Head of caudate nucleus (tissue), 42 donors: ENCODE results near the gene NFIX.

ENCODE experiments used
- DNase-seq, 42 donors: peaks; one replicate each; pipeline versions ENCODE4 v3.0.0 to v3.0.0-alpha.2; 2020 to 2021; ENCODE audit warnings: mixed read lengths in 7 of 42
- intact Hi-C: fragments of 100-400 bp; cut with DNase I; formaldehyde crosslinking; loops from one replicate; pipeline ENCODE4 v1.15.0; 2022

NFIX gene

DNA sequence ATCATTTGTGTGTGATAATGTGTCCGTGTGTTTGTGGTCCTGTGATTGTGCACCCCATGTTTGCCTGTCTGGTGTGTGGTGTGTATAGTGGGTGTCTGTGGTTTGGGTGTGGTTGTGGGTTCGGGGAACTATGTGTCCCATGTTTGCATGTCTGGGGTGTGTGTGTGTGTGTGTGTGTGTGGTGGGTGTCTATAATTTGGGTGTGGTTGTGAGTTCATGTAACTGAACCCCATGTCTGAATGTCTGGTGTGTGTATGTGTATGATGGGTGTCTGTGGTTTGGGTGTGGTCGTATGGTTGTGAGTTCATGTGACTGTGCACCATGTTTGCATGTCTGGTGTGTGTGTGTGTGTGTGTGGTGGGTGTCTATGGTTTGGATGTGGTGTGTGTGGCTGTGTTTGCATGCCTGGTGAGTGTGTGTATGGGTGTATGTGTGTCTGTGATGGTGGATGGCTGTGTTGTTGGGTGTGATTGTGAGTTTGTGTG lies 11.1 kb upstream of the NFIX start:
- intact Hi-C loops: loop anchor here (5.0 kb wide), 2 partner anchors 48 to 108 kb away; no protein-coding TSS in a partner anchor
- DNase-seq: peak in 1 of 42 donors; percentile 21

DNA sequence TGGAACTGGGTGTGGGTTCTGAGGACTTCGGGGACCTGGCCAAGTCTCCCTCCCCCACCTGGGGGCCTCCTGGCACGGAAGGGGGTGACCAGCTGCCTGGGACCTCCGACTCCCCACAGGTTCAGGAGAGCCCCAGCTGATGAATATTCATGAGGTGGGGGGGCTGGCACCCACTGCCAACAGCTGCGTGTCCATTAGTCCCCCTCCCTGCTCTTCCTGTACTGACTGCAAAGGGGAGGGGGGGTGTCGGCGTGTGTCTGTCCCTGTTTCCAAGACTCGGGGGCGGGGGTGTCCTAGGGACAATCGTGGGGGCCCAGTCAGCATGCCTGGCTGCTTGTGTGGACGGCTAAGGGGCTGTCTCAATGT lies 10.6 kb upstream of the NFIX start:
- intact Hi-C loops: loop anchor here (5.0 kb wide), 2 partner anchors 48 to 108 kb away; no protein-coding TSS in a partner anchor
- peak in 36 of 42 donors; percentile 31 to 84 (median 60) for DNase-seq

- DNase-seq: peak; percentile 71 to 96 (median 90)
- intact Hi-C loops: no loop called here
Observed at GRCh38 chr19:12985049-12985776, 10.1 kb upstream of the NFIX start.

- intact Hi-C loops: no loop called here
- no peak for DNase-seq
Observed at GRCh38 chr19:12986726-12987125, 8.5 kb upstream of the NFIX start.

DNA sequence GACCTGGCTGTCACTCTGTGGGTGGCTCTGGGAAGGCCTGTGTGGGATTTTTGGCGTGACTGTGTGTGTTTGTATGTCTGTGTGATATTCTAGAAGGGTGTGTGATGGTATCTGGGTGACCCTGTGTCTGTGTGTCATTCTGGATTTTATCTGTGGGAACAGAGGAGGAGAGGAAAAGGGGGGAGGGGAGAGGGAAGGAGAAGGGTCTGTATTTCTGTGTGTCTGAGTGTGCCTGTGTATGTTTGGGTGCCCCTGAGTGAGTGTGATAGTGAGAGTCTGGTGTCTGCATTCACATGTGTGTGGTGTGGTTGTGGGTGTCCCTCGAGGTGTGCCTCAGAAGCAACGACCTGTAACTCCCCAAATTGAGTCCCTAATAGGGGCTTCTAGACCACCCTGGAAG lies 8.1 kb upstream of the NFIX start:
- intact Hi-C loops: no loop called here
- no peak for DNase-seq

DNA sequence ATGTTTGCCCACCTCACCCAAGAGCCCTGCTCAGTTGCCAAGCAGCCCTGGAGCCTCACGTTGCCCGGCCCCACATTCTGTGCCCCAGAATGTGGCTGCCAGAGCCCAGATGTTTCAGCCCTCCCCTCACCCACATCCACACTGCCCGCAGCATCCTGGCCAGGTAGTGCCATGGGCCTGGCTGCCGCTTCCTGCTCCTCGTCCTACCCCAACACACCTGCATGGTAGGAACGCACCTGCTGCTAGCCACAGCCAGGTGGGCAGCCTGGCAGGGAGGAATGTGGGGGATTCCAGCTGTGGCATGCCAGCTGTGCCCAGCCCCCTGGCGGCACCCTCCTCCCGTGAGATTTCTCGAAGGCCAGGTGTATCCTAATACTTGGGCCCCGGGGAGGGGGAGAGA lies 7.5 kb upstream of the NFIX start:
- DNase-seq: no peak
- intact Hi-C loops: no loop called here

- intact Hi-C loops: no loop called here
- no peak for DNase-seq
Observed at GRCh38 chr19:12990431-12990830, 4.8 kb upstream of the NFIX start.

DNA sequence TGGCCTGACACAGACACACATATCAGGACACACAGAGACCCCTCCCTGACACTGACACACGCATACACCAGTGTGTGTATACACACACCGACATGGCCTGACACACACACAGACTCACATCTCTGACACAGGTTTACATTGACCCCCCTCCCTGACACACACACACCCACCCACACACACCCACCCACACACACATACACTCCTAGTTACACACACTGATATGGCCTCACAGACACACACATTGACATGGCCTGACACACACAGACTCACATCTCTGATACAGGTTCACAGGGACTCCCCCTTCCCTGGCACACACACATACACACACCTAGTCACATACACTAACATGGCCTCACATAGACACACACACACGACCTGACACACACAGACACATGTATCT lies 4.4 kb upstream of the NFIX start:
- no peak for DNase-seq
- intact Hi-C loops: no loop called here

DNA sequence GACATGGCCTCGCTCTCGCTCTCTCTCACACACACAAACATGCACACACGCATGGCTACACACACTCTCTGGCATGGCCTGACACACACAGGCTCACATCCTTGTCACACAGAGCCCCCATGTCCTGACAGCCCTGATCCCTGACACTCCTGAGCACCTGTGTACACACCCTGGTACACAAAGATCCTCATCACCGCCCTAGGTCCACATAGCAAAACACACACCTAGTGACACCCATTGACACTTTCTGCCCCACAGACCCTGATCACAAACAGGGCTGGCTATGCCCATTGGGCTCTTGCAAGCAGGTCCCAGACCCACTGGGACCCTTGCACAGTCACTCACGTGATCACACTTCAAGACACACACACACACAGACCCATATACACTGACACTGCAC lies 4.0 kb upstream of the NFIX start:
- DNase-seq: no peak
- intact Hi-C loops: no loop called here

DNA sequence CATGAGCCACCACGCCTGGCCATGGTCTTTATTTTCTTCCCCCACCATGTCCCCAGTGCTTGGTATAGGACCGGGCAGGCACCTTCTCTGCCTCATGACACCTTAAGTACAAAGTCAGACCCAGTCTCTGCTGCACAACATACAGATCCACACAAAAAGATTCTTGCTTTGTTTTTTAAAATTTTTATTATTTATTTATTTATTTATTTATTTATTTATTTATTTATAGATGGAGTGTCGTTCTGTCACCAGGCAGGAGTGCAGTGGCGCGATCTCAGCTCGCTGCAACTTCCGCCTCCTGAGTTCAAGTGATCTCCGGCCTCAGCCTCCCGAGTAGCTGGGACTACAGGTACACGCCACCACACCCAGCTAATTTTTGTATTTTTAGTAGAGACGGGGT lies 2.5 kb upstream of the NFIX start:
- DNase-seq: no peak
- intact Hi-C loops: no loop called here

DNA sequence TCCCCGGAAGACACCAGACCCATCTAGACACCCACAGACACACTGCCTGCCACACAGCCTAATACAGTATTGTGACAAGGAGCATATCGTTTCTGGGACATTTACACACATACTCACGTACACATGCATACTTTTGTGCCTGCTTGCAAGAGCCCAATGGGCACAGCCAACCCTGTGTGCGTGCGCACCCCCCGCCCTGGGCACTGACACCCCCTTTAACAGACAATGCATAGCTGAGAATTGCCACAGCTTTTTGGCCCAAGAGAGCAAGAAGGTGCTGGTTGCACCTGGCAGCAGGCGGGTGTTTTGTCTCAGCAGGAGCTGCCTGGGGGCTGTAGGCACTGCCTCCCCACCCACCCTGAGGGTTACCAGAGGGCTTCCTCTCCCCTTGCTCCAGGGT lies 1.7 kb upstream of the NFIX start:
- peak in 1 of 42 donors; percentile 36 for DNase-seq
- intact Hi-C loops: no loop called here

DNA sequence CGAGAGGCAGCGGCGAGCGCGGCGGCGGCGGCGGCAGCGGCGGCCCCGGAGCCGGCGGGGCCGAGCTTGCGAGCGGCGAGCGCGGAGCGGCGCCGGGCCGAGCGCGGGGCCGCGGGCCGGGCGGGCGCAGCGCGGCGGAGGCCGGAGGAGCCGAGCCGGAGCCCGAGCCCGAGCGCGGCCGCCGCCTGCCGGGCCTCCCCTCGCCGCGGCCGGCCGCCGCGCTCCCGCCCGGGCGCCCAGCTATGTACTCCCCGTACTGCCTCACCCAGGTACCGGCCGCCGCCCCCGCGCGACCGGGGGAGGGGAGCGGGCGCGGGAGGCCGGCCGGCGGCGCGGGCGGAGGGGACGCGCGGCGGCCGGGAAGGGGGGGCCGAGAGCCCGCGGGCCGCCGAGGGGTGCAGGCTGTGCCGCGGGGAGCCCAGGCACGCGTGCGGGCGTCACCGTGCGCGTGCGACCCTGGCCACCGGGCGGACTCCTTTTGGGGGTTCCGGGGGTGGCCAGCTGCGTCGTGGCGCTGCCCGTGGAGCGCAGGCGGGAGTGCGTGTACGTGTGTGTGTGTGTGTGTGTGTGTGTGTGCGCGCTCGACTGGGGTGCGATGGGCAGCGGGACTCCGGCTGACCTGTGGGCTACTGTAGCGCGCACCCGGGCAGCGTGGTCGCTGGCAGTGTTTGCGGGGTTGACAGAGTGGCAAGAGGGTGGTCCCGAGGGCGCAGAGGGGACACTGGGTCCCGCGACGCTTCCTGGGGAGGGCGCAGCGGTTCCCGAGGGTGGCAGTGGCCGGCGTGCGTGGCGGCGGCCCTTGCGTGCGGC lies 526 bp downstream of the NFIX start:
- DNase-seq: peak in 8 of 42 donors; percentile 34 to 72 (median 52)
- intact Hi-C loops: no loop called here

GRCh38 chr19:12996406-12997094 lies 1.3 kb downstream of the NFIX start:
- intact Hi-C loops: no loop called here
- peak in 27 of 42 donors; percentile 20 to 81 (median 65) for DNase-seq

GRCh38 chr19:12997179-12997966 lies 2.1 kb downstream of the NFIX start:
- intact Hi-C loops: no loop called here

DNA sequence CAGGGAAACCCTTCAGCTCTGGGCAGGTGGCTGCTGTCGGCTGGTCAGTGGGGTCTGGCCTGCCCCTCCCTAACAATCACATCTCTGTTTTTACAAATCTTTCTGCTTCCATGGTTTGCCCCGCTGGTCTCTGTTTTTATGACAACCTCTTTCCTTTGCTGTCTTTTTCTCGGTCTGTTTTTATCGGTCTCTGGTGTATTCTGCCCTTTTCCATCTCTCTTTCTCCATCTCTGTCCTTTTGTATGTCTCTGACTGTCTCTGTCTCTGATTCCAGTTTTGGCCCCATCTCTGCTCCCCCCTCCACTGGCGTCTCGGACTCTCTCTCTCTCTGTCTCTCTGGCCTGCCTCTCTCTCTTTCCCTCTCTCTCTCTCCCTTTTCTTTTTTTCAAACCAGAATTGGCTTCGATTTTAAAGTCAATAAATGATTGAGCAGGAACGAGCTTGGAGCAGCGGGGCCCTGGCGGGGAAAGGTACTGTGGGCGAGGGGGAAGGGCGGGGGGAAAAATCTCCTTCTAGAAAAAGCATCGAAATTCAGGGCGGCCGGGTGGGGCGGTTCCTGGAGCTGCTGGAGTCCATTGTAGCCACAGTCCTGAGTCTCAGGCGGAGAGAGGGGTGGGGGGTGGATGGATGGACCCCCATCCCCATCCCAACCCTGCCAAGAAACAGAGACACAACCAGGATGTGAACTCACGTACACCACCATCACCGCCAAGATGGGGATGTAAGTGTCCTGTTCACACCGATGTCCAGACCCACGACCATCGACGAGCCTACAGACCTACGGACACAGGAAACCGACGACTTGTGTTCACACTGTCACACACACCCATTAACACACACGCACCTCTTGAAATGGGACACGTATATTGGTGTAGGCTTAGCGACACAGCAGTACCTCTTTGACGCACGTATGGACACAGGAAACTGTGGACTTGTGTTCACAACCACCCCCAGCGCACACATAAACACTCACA lies 3.0 kb downstream of the NFIX start:
- DNase-seq: peak in 1 of 42 donors; percentile 26
- intact Hi-C loops: no loop called here

More at GRCh38 chr19:12997179-12997966, 2.1 kb downstream of the NFIX start:
- peak in 2 of 42 donors; percentile 26 to 27 for DNase-seq

DNA sequence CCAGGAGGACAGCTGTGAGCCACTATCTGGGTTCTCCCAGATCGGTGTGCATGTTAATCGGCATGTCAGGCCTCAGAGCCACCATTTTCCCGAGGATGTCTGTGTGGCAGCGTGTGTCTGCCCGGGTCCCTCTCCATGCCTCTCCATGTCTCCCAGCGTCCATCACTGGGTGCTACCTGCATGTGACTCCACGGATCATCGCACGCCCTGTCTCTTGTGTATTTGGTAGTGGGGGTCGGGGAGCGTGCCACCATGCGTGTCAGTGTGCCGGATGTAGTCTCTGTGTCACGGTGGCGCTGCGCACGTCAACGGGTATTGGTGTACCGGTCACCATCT lies 5.9 kb downstream of the NFIX start:
- DNase-seq: peak in 1 of 42 donors; percentile 37

GRCh38 chr19:13001502-13002165 lies 6.4 kb downstream of the NFIX start:
- DNase-seq: peak; percentile 64 to 92 (median 82)
- intact Hi-C loops: no loop called here

More for the DNA sequence above, 5.9 kb downstream of the NFIX start:
- intact Hi-C loops: no loop called here
